ENCODE results near the gene DHPS.
"Not testable (repeated sequence)": the region's sequence is repeated elsewhere in the genome, so short reads cannot be mapped to it uniquely, and the experiment has no call there.

The DHPS gene

DNA sequence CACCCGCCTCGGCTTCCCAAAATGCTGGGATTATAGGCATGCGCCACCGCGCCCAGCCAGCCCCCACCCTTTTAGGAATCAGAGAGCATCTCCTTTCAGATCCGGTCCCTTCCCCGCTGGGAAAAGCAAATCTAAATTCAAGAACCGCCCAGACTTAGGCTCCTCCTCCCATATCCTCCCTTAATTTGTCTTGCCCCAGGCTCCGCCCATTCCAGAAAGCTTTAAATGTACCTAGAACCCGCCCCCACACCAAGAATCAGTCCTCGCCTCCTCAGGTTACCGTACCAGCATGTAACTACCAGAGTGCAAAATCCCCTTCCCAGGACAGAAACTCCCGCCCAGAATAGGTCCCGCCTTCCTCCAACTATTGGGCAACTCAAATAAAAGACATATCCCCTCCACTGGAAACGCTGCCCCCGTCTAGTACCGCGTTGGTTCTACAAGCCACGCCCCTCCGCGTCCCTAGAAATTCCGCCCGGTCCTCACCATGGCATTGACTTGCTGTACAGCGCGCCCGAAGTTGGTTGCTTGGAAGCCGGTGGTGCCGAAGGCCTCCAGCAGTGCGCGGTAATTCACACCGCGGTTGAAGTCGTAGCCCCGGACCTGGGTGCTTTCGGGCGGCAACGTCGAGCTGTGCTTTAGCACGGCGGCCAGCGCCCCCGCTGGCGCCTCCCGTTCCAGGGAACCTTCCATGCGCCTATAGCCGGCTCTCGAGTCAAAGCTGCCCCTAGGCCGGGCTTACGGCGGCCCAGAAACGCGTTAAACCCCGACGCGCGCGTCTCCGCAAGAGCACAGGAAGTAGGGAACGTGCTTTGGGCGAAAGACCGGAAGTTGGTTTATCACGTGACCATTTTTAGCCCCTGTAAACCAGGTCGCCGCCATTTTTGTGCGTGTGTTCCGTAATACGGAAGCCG, at the start of gene DHPS:
TSS of gene DHPS (minus strand) at position 807 of the 914 bp plus-strand sequence. CDS start at position 693, 114 bp downstream.
- DNase-seq (ENCODE audit: low read depth): peak; percentile 97

DNA sequence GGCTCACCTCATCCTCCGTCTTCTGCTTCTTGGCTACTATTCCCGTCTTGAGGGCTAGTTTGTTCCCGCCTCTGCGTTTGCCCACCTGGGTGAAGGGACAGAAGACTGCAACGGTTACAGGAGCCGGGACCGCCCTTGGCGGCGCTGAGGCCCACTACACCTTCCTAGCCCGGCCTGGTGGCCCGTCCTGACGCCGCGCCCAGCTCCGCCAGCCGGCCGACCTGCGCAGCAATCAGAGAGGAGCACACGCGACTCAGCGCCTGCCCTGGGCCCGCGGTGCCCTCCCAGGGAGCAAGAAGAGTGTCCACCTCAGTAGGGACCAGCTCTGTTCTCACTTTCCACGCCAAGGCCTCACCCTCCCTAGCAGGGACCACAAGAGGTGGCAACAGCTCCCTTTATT, 49.7 kb upstream of the DHPS start:
- DNase-seq (ENCODE audit: low read depth): no peak

DNA sequence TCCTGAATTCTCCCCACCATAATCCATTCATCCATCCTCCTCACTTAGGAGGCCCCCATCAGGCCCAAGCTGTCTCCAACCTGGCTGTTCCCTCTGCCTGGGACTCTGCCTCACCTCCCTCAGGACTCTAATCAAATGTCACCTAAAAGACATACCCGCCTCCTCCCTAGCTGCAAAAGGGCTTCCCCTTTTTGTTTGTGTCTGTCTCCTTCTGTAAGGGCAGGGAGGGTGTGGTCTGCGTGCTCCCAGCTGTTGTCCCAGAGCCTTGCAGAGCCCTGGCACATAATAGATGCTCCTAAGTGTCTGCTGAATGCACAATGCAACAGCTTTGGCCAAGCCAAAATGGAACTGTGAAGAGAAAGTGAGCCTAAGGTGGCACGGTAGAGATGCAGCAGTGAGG, 48.4 kb upstream of the DHPS start:
- no peak for DNase-seq (ENCODE audit: low read depth)

DNA sequence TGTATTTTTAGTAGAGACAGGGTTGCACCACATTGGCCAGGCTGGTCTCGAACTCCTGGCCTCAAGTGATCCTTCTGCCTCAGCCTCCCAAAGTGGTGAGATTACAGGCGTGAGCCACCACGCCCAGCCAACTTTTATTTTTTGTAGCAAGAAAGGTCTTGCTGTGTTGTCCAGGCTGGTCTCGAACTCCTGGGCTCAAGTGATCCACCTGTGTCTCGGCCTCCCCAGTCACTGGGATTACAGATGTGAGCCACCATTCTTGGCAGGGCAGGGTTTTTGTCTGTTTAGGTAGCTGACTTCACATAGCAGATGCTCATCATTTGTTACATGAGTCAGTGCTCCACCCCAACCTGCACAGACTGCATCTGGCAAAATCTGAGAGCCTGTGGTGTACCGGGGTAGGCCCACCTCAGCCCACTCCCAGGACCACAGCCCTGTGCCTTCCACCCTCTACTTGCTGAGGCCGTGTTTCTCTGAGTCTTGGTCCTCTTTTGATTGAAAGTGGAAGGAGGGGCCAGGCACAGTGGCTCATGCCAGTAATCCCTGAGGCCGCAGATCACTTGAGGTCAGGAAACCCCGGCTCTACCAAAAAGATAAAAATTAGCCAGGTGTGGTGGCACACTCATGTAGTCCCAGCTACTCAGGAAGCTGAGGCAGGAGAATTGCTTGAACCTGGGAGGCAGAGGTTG, 46.2 kb upstream of the DHPS start:
- DNase-seq (ENCODE audit: low read depth): no peak

DNA sequence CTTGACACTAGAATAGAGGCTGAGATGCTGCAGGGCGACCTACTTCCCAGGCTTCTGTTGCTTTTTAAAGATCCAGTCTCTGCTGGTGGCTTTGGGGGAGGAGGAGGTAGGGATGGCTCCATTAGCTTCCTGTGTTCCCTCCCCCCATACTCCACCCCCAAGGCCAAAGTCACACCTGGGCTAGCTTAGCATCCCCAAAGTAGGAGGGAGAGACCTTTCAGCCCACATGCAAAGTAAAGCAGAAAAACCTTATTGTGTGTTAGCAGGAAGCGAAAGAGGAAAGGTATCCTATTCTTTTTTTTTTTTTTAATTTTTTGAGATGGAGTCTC, 45.3 kb upstream of the DHPS start:
- DNase-seq (ENCODE audit: low read depth): no peak

DNA sequence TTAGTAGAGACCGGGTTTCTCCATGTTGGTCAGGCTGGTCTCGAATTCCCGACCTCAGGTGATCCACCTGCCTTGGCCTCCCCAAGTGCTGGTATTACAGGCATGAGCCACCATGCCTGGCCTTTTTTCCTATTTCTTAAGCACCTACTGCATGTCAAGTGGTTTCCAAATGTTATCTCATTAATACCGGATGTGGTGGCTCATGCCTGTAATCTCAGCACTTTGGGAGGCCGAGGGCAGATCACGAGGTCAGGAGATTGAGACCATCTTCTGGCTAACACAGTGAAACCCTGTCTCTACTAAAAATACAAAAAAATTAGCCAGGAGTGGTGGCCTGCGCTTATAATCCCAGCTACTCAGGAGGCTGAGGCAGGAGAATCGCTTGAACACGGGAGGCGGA, 43.9 kb upstream of the DHPS start:
- DNase-seq (ENCODE audit: low read depth): not testable (repeated sequence)

DNA sequence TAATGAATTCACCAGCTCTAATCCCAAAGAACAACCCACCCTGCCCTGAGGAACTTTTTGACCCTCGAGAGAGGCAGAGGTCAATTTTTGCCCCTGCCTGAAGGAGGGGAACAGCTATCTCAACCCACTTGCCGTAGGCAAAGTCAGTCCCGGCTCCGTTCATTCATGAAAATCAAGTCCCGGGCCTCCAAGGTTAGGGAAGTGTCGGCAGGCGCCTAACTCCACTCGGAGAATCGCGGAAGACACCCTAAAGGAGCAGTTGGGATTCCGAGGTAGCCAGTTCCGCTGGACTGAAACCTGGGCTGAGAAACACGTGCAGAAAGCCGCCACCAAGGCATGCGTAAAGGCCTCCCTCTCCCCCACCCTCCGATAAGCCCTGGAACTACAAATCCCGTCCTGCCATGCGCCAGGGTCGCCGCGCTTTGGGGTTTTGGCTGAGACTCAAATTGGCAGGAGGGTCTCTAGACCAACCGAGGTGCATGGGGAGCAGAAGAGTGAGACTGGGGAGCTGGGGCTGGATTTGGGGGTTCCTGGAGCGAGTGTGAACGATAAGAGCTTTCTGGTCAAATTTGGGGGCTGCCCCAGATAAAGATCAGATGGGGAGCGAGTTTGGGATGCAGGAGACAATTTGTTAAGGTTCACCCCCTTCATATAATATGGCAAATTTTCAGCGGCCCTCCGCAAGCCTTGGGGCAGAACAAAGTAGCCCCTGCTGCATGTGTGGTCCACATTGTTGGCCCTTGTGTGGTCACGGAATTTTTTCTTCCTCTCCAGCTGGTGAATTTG, 42.2 kb upstream of the DHPS start, which contains the start of gene TNPO2:
TSS of gene TNPO2 (minus strand) at position 292 of the 786 bp plus-strand sequence. CDS start 2,955 bp downstream, outside the sequence.
- DNase-seq (ENCODE audit: low read depth): peak; percentile 42

DNA sequence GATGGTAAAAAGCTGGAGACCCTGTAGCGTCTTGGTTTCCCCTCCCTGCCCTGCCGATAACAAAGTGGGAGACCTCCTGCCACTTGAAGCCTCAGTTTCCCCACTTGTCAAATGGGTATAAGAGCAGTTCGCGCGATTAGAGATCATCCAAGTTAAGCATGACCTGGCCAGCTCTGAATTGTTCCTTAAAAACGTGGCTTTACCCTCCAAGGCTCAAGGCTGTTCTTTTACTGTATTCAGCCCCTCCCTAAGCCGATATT, 41.6 kb upstream of the DHPS start:
- no peak for DNase-seq (ENCODE audit: low read depth)

DNA sequence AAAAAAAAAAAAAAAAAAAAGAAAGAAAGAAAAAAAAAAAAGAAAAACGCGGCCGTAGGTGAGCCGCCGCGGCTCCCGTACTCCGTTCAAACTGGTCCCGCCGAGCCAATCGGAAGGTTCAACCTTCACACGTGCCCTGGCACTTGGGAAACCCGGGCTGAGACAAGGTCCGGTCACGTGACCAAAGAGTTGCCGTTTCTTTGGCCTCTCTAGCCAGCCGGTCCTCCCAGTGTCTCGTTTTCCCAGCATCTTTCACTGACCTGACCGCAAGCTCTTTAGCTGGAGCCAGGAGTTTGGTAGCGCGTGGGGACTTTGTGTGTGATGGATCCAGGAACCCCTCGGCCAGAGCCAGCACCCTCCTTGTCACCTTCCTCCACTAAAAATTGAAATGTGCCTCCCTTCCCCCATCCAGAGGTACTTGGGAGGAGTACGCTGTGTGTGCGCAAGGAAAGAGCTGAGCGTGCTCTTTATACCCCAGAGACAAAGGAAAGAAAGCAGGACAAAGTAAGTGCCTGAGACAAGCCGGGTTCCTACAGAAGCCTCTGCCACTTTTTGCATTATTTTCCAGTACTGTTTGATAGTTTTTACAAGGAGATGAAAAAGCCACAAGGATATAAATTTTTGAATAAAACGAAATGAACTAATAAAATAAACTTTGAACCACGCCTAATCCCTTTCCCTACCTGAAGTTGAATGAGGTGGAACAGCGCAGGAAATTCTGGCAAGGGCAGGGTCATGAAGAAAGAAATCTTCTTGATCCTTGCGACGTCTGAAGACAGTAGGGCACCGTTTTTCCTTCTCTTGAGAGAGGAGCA, 41.1 kb upstream of the DHPS start:
- DNase-seq (ENCODE audit: low read depth): peak; percentile 99

DNA sequence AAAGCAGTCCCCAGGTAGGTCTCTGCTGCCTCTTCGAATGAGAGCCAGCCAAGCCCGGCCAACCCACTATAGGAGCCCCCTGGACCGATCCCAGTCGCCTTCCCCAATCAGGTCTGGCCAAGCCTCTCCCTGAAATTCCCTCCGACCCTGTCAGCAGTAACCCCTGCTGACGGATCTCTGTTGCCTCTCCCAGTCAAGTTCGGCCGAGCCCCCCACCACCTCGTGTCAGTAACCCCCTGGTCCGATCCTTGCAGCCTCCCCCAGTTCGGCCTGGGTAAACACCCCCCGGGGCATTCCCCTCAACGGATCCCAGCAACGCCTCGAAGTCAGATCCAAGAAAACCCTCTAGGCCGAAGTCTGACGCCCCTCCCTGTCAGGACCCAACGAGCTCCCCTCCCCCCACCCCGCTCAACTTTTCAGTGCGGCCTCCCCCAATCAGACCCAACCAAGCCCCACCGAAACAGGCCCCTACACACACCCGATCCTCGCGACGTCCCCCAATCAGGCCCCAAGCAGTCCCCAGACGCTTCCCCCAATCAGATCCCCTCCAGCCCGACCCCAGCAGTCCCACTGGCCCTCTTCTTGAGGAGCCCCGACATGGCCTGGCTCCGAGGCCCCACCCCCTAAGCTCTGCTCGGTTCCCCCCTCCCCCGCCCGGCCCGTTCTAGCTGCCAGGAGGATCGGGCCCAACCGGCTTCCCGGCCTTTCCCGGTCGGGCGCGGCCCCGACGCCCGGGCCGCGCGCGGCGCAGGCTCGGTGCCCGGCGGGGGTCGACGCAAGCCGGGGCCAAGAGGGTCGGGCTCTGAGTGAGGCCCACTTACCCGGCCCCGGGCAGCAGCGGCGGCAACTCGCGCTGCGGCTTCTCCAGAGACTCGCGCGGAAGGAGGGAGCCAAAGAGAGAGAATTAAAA, 40.2 kb upstream of the DHPS start:
- DNase-seq (ENCODE audit: low read depth): peak; percentile 74

DNA sequence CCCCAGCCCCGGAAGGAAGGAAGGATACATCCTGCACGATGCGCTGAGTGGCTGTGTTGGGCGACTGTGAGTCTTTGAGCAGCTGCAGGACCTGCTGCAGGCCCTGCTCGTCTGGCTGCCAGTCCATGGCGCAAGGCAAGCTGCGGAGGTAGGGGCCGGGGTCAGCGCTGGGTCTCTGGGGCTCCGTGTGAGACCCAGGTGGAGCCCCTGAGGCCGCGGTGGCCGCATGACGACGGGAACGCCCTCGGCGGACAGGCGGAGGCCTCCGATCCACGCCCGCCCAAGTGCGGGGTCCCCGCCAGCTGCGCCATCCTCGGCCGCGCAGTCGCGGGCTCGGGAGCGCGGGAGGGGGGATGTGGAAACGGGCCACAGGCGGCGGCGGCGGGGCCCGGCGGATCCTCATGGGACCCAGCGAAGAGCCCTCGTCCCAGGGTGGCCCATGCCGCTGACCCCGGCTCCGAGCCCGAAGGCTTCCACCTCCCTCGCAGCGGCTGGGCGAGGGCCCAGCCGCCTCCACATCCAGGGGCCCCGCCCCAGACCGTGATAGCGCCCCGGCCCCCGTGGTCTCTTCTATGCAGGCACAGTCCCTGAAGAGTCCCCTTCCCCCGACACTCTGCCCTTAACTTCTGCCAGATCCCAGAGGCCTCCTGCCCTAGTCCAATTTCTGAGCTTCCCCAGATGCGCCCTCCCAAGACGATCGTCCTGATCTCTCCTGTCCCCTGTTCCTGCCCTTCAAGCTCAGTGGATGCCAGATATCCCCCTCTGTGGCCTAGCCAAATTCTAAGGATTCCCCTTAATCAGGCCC, 39.4 kb upstream of the DHPS start:
- DNase-seq (ENCODE audit: low read depth): no peak

DNA sequence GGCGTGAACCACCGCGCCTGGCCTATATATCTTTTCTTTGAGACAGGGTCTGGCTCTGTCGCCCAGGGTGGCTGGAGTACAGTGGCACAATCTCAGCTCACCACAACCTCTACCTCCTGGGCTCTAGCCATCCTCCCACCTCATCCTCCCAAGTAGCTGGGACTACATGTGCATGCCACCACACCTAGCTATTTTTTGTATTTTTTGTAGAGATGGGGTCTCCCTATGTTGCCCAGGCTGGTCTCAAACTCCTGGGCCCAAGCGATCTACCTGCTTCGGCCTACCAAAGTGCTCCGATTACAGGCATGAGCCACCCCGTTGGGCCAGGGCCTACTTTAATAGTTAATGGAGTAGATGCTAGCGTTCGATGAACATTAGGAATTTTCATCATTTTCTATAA, 38.6 kb upstream of the DHPS start:
- DNase-seq (ENCODE audit: low read depth): no peak

DNA sequence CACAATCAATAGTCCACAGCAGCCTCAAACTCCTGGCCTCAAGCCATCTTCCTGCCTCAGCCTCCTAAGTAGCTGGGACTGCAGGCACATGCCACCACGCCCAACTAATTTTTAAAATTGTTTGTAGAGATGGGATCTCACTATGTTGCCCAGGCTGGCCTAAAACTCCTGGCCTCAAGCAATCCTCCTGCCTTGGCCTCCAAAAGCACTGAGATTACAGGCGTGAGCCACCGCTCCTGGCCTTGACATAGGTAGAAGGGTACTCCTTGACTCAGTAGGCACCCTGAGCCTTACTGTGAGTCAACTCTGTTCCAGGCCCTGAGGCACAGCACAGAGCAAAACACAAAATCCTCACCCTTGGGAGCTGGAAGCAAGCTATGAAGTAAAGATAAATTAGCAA, 34.2 kb upstream of the DHPS start:
- no peak for DNase-seq (ENCODE audit: low read depth)

DNA sequence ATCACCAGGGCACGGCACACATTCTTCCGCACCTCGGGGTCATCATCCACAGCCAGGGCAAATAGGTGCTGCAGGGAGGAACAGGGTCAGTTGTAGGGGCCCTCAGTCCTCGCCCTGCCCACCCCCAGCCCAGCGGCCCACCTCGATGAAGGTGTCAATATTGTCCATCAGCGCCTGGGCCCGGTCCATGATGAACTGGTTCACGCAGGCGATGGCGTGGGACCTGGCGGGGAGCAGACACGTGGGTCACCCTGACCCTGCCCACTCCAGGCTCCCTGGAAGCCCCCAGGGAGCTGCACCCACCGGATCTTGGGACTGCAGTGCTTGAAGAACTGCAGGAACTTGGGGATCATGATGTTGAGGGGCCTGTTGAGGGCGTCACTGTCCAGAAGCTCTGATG, 33.4 kb upstream of the DHPS start:
- DNase-seq (ENCODE audit: low read depth): no peak

DNA sequence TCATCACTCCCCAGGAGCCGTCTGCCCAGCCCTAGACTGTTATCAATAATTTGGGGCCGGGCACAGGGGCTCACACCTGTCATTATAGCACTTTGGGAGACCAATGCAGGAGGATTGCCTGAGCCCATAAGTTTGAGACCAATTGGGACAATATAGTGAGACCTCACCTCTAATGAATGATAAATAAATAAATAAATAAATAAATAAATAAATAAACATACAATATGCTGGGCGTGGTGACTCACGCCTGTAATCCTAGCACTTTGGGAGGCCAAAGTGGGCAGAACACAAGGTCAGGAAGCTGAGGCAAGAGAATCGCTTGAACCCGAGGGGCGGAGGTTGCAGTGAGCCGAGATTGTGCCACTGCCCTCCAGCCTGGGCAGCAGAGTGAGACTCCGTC, 31.6 kb upstream of the DHPS start:
- DNase-seq (ENCODE audit: low read depth): not testable (repeated sequence)

DNA sequence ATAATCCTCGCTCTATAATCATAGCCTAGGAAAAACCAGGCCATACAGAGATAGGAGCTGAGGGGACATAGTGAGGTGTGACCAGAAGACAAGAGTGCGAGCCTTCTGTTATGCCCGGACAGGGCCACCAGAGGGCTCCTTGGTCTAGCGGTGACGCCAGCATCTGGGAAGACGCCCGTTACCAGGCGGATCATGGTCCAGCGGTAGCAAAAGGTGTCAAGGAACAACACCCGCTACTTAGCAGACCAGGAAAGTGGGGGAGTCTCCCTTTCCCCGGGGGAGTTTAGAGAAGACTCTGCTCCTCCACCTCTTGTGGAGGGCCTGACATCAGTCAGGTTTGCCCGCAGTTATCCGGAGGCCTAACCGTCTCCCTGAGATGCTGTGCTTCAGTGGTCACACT, 30.4 kb upstream of the DHPS start:
- DNase-seq (ENCODE audit: low read depth): not testable (repeated sequence)

DNA sequence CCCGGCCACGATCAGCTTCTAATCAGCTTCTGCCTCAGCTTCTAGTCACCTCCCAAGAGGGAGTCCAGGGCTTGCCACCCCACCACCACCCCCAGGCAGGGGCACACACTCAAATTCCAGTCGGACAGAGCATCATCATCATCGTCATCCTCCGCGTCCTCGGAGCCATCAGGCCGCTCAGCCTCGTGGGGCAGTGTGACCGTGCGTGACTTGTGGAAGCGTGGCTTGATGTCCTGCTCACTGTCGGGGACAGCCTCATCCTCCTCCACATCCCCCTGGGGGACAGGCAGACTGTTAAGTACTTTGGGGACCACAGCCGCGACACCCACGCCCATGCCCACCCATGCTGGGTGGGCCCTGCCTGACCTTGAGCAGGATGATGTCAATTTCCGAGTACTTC, 29.5 kb upstream of the DHPS start:
- no peak for DNase-seq (ENCODE audit: low read depth)

DNA sequence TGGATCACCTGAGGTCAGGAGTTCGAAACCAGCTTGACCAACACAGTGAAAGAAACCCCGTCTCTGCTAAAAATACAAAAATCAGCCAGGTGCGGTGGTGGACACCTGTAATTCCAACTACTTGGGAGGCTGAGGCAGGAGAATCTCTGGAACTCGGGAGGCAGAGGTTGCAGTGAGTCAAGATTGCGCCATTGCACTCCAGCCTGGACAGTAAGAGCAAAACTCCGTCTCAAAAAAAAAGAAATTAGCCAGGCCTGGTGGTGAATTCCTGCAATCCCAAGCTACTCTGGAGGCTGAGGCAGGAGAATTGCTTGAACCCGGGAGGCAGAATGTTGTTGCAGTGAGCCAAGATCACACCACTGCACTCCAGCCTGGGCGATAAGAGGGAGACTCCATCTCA, 27.0 kb upstream of the DHPS start:
- DNase-seq (ENCODE audit: low read depth): no peak

DNA sequence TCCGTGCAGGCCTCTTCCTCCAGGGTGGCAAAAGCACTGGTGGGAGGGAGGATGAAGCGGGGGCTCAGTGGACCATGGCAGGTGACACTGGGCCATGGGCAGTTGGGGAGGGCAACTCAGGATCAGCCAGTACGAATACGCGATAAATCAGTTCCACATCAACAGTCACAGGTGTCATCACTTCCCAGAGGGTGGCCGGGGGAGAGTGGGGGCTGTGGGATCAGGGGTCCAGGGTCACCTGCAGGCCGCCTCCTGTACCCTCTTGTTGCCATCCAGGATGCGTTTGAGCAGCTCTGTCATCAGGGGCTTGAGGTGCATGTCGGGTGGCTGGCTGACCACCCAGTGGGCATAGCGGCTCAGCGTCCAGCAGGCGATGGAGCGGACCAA, 24.6 kb upstream of the DHPS start:
- DNase-seq (ENCODE audit: low read depth): no peak

DNA sequence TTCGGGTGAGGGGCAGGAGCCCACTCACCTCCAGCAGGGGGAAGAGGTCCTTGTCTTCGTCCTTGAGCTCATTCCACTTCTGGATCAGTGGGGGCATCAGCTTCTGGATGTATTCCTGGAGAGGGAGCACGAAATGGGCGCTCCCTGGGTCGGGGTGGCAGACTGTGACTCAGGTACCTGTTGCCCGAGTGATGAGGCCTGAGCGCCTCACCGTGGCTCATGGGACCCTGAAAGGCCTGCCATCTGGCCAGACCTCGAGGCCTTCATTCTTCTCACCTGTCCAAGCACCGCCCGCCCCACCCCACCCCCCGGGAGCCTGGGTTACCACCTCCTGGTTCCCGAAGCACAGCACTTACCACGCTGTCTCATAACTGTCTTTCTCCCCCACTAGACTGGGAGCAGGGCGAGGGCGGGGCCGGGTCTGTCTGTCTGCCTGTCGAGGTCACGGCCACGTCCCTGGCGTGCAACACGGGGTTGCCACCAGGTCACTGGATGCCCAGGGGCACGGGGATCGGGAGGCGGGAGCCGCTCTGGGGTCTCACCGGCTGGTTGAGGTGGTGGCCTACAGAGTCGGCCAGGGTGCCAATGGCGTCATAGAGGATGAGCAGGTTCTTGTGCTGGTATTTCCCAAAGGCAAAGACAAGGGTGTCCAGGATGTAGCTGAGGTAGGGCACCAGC, 24.1 kb upstream of the DHPS start:
- DNase-seq (ENCODE audit: low read depth): no peak
